ENCODE measurements around the gene STRA6.

STRA6 gene

GRCh38 chr15:74208496-74208895 lies 5.9 kb upstream of the STRA6 start:
- H3K27me3 ChIP-seq (ENCODE audit: control insufficient read depth in 5 of 5, insufficient read depth in 4 of 5, low read length in 5 of 5) = peaks cover 0 to 8% (median 4%) of the 10 kb centered on the region in 5 donors
- no peak overlapping the region for H3K9ac ChIP-seq (ENCODE audit: low read length in 5 of 5)
- no peaks in the 10 kb centered on the region for H3K36me3 ChIP-seq (ENCODE audit: control insufficient read depth in 5 of 5, insufficient read depth in 5 of 5, low read length in 5 of 5)
- H3K4me3 ChIP-seq (ENCODE audit: low read depth in 1 of 5, low read length in 5 of 5) = no peak overlapping the region
- H3K9me3 ChIP-seq (ENCODE audit: control insufficient read depth in 5 of 5, low read length in 5 of 5) = peaks cover 0 to 3% (median 0%) of the 10 kb centered on the region in 5 donors
- no peak overlapping the region for H3K27ac ChIP-seq (ENCODE audit: low read depth, low read length)
- peaks cover 0 to 17% (median 5%) of the 10 kb centered on the region in 5 donors for H3K4me1 ChIP-seq (ENCODE audit: control insufficient read depth in 5 of 5, insufficient read depth in 5 of 5, low read length in 5 of 5)

- Histone ChIP-seq H3K27me3 (ENCODE audit: control insufficient read depth in 5 of 5, insufficient read depth in 4 of 5, low read length in 5 of 5) (peaks cover 0 to 7% (median 4%) of the 10 kb centered on the region in 5 donors), H3K36me3 (ENCODE audit: control insufficient read depth in 5 of 5, insufficient read depth in 5 of 5, low read length in 5 of 5) (no peaks in the 10 kb centered on the region), H3K4me3 (ENCODE audit: low read depth in 1 of 5, low read length in 5 of 5) (no peak overlapping the region), H3K9ac (ENCODE audit: low read length in 5 of 5) (no peak overlapping the region), H3K4me1 (ENCODE audit: control insufficient read depth in 5 of 5, insufficient read depth in 5 of 5, low read length in 5 of 5) (peaks cover 0 to 16% (median 3%) of the 10 kb centered on the region in 5 donors), H3K27ac (ENCODE audit: low read depth, low read length) (no peak overlapping the region), H3K9me3 (ENCODE audit: control insufficient read depth in 5 of 5, low read length in 5 of 5) (peaks cover 0 to 3% (median 0%) of the 10 kb centered on the region in 5 donors)
Observed at GRCh38 chr15:74207652-74208440, 5.3 kb upstream of the STRA6 start.

- H3K27ac ChIP-seq (ENCODE audit: low read depth, low read length) = no peak overlapping the region
- peaks cover 0 to 16% (median 3%) of the 10 kb centered on the region in 5 donors for H3K4me1 ChIP-seq (ENCODE audit: control insufficient read depth in 5 of 5, insufficient read depth in 5 of 5, low read length in 5 of 5)
Observed at GRCh38 chr15:74206801-74207281, 4.3 kb upstream of the STRA6 start.

GRCh38 chr15:74205582-74205947 lies 3.0 kb upstream of the STRA6 start:
- no peaks in the 10 kb centered on the region for H3K9me3 ChIP-seq (ENCODE audit: control insufficient read depth in 5 of 5, low read length in 5 of 5)

More at GRCh38 chr15:74206801-74207281, 4.3 kb upstream of the STRA6 start:
- Histone ChIP-seq H3K9ac (ENCODE audit: low read length in 5 of 5) (no peak overlapping the region), H3K4me3 (ENCODE audit: low read depth in 1 of 5, low read length in 5 of 5) (no peak overlapping the region), H3K36me3 (ENCODE audit: control insufficient read depth in 5 of 5, insufficient read depth in 5 of 5, low read length in 5 of 5) (no peaks in the 10 kb centered on the region), H3K27me3 (ENCODE audit: control insufficient read depth in 5 of 5, insufficient read depth in 4 of 5, low read length in 5 of 5) (peaks cover 0 to 8% (median 6%) of the 10 kb centered on the region in 5 donors), H3K9me3 (ENCODE audit: control insufficient read depth in 5 of 5, low read length in 5 of 5) (peaks cover 0 to 3% (median 0%) of the 10 kb centered on the region in 5 donors)

GRCh38 chr15:74203914-74204431 lies 1.4 kb upstream of the STRA6 start:
- H3K36me3 ChIP-seq (ENCODE audit: control insufficient read depth in 5 of 5, insufficient read depth in 5 of 5, low read length in 5 of 5) = no peaks in the 10 kb centered on the region
- H3K4me1 ChIP-seq (ENCODE audit: control insufficient read depth in 5 of 5, insufficient read depth in 5 of 5, low read length in 5 of 5) = peaks cover 3 to 31% (median 18%) of the 10 kb centered on the region in 5 donors
- H3K9me3 ChIP-seq (ENCODE audit: control insufficient read depth in 5 of 5, low read length in 5 of 5) = no peaks in the 10 kb centered on the region
- no peak overlapping the region for H3K9ac ChIP-seq (ENCODE audit: low read length in 5 of 5)
- H3K4me3 ChIP-seq (ENCODE audit: low read depth in 1 of 5, low read length in 5 of 5) = no peak overlapping the region
- no peak overlapping the region for H3K27ac ChIP-seq (ENCODE audit: low read depth, low read length)
- peaks cover 0 to 11% (median 7%) of the 10 kb centered on the region in 5 donors for H3K27me3 ChIP-seq (ENCODE audit: control insufficient read depth in 5 of 5, insufficient read depth in 4 of 5, low read length in 5 of 5)

More at GRCh38 chr15:74205582-74205947, 3.0 kb upstream of the STRA6 start:
- no peak overlapping the region for H3K4me3 ChIP-seq (ENCODE audit: low read depth in 1 of 5, low read length in 5 of 5)
- peak overlapping the region in 1 of 5 donors; percentile 12 for H3K9ac ChIP-seq (ENCODE audit: low read length in 5 of 5)
- H3K36me3 ChIP-seq (ENCODE audit: control insufficient read depth in 5 of 5, insufficient read depth in 5 of 5, low read length in 5 of 5) = no peaks in the 10 kb centered on the region
- H3K27ac ChIP-seq (ENCODE audit: low read depth, low read length) = no peak overlapping the region
- peaks cover 3 to 26% (median 12%) of the 10 kb centered on the region in 5 donors for H3K4me1 ChIP-seq (ENCODE audit: control insufficient read depth in 5 of 5, insufficient read depth in 5 of 5, low read length in 5 of 5)
- H3K27me3 ChIP-seq (ENCODE audit: control insufficient read depth in 5 of 5, insufficient read depth in 4 of 5, low read length in 5 of 5) = peaks cover 0 to 11% (median 7%) of the 10 kb centered on the region in 5 donors

- Histone ChIP-seq H3K4me3 (ENCODE audit: low read depth in 1 of 5, low read length in 5 of 5) (no peak overlapping the region), H3K9me3 (ENCODE audit: control insufficient read depth in 5 of 5, low read length in 5 of 5) (no peaks in the 10 kb centered on the region), H3K4me1 (ENCODE audit: control insufficient read depth in 5 of 5, insufficient read depth in 5 of 5, low read length in 5 of 5) (peaks cover 3 to 30% (median 23%) of the 10 kb centered on the region in 5 donors), H3K36me3 (ENCODE audit: control insufficient read depth in 5 of 5, insufficient read depth in 5 of 5, low read length in 5 of 5) (no peaks in the 10 kb centered on the region), H3K27me3 (ENCODE audit: control insufficient read depth in 5 of 5, insufficient read depth in 4 of 5, low read length in 5 of 5) (peaks cover 0 to 7% (median 4%) of the 10 kb centered on the region in 5 donors), H3K9ac (ENCODE audit: low read length in 5 of 5) (no peak overlapping the region), H3K27ac (ENCODE audit: low read depth, low read length) (no peak overlapping the region)
Observed at GRCh38 chr15:74201710-74202420, 722 bp downstream of the STRA6 start.

GRCh38 chr15:74200871-74201419 lies 1.6 kb downstream of the STRA6 start:
- H3K4me3 ChIP-seq (ENCODE audit: low read depth in 1 of 5, low read length in 5 of 5) = no peak overlapping the region
- H3K9me3 ChIP-seq (ENCODE audit: control insufficient read depth in 5 of 5, low read length in 5 of 5) = no peaks in the 10 kb centered on the region
- H3K36me3 ChIP-seq (ENCODE audit: control insufficient read depth in 5 of 5, insufficient read depth in 5 of 5, low read length in 5 of 5) = no peaks in the 10 kb centered on the region
- H3K9ac ChIP-seq (ENCODE audit: low read length in 5 of 5) = no peak overlapping the region
- no peak overlapping the region for H3K27ac ChIP-seq (ENCODE audit: low read depth, low read length)
- H3K27me3 ChIP-seq (ENCODE audit: control insufficient read depth in 5 of 5, insufficient read depth in 4 of 5, low read length in 5 of 5) = peaks cover 0 to 9% (median 4%) of the 10 kb centered on the region in 5 donors
- H3K4me1 ChIP-seq (ENCODE audit: control insufficient read depth in 5 of 5, insufficient read depth in 5 of 5, low read length in 5 of 5) = peaks cover 3 to 37% (median 25%) of the 10 kb centered on the region in 5 donors

- Histone ChIP-seq H3K36me3 (ENCODE audit: control insufficient read depth in 5 of 5, insufficient read depth in 5 of 5, low read length in 5 of 5) (no peaks in the 10 kb centered on the region), H3K9me3 (ENCODE audit: control insufficient read depth in 5 of 5, low read length in 5 of 5) (no peaks in the 10 kb centered on the region), H3K9ac (ENCODE audit: low read length in 5 of 5) (no peak overlapping the region), H3K4me1 (ENCODE audit: control insufficient read depth in 5 of 5, insufficient read depth in 5 of 5, low read length in 5 of 5) (peaks cover 3 to 36% (median 25%) of the 10 kb centered on the region in 5 donors), H3K4me3 (ENCODE audit: low read depth in 1 of 5, low read length in 5 of 5) (no peak overlapping the region), H3K27ac (ENCODE audit: low read depth, low read length) (no peak overlapping the region), H3K27me3 (ENCODE audit: control insufficient read depth in 5 of 5, insufficient read depth in 4 of 5, low read length in 5 of 5) (peaks cover 0 to 9% (median 4%) of the 10 kb centered on the region in 5 donors)
Observed at GRCh38 chr15:74200412-74200815, 2.2 kb downstream of the STRA6 start.

- H3K4me1 ChIP-seq (ENCODE audit: control insufficient read depth in 5 of 5, insufficient read depth in 5 of 5, low read length in 5 of 5) = peaks cover 0 to 34% (median 23%) of the 10 kb centered on the region in 5 donors
- H3K9me3 ChIP-seq (ENCODE audit: control insufficient read depth in 5 of 5, low read length in 5 of 5) = no peaks in the 10 kb centered on the region
- no peak overlapping the region for H3K4me3 ChIP-seq (ENCODE audit: low read depth in 1 of 5, low read length in 5 of 5)
- H3K27ac ChIP-seq (ENCODE audit: low read depth, low read length) = no peak overlapping the region
- no peaks in the 10 kb centered on the region for H3K36me3 ChIP-seq (ENCODE audit: control insufficient read depth in 5 of 5, insufficient read depth in 5 of 5, low read length in 5 of 5)
- no peak overlapping the region for H3K9ac ChIP-seq (ENCODE audit: low read length in 5 of 5)
- H3K27me3 ChIP-seq (ENCODE audit: control insufficient read depth in 5 of 5, insufficient read depth in 4 of 5, low read length in 5 of 5) = peaks cover 0 to 9% (median 4%) of the 10 kb centered on the region in 5 donors
Observed at GRCh38 chr15:74199297-74199652, 3.3 kb downstream of the STRA6 start.

All from subcutaneous abdominal adipose tissue (tissue), 5 donors.